H1 (cell line): ENCODE data around the gene ARHGEF38.

Source experiments
- BACH1 ChIP-seq: IDR thresholded peaks from 2 replicates; pipeline ENCODE4 v1.6.1; 2012; ENCODE audit warnings: low read length, improper control_type of control experiment
- EZH2 ChIP-seq: fragments of 200-600 bp; sonication (generic); IDR thresholded peaks from 2 replicates; pipeline ENCODE4 v1.7.1; 2012; ENCODE audit warnings: low read depth, mild to moderate bottlenecking, moderate library complexity, low read length, inconsistent platforms; ENCODE audit not compliant: severe bottlenecking
- POLR2A ChIP-seq, 2 experiments: IDR thresholded peaks; 1 replicate in 1 of 2; 2 replicates in 1 of 2; pipeline ENCODE4 v1.6.1; 2011; ENCODE audit warnings: low read depth in 2 of 2, low read length in 2 of 2, mild to moderate bottlenecking in 2 of 2; ENCODE audit errors: control extremely low read depth in 1 of 2
- RAD21 ChIP-seq, 2 experiments: IDR thresholded peaks in 1 of 2; conservative IDR thresholded peaks in 1 of 2; 2 replicates each; pipeline ENCODE4 v1.6.1; 2011; ENCODE audit warnings: low read depth in 2 of 2, low read length in 2 of 2, improper control_type of control experiment in 1 of 2, inconsistent platforms in 1 of 2, mild to moderate bottlenecking in 1 of 2, moderate library complexity in 1 of 2
- RBBP5 ChIP-seq: IDR thresholded peaks from 2 replicates; pipeline ENCODE4 v1.7.1; 2012; ENCODE audit warnings: low read depth, mild to moderate bottlenecking, inconsistent platforms, low read length, moderate library complexity, borderline replicate concordance
- RFX5 ChIP-seq: IDR thresholded peaks from 2 replicates; pipeline ENCODE4 v1.6.1; 2011; ENCODE audit warnings: low read depth, low read length, improper control_type of control experiment, borderline replicate concordance
- RXRA ChIP-seq: IDR thresholded peaks from 2 replicates; pipeline ENCODE4 v1.6.1; 2011; ENCODE audit warnings: low read depth, mild to moderate bottlenecking, low read length, moderate library complexity; ENCODE audit not compliant: insufficient read depth
- SP2 ChIP-seq: IDR thresholded peaks from 2 replicates; pipeline ENCODE4 v1.6.1; 2012; ENCODE audit warnings: mild to moderate bottlenecking, low read length, inconsistent platforms
- ZNF274 ChIP-seq: IDR thresholded peaks from 2 replicates; pipeline ENCODE4 v1.7.0; 2012; ENCODE audit warnings: low read length, borderline replicate concordance; ENCODE audit errors: extremely low read depth
- TF ChIP-seq, protein P1 (sequence below), 3 experiments: IDR thresholded peaks; 1 replicate in 2 of 3; 2 replicates in 1 of 3; pipeline versions ENCODE4 v1.5.1 to v1.6.1; 2011; ENCODE audit warnings: low read length in 3 of 3, mild to moderate bottlenecking in 3 of 3, inconsistent platforms in 2 of 3, low read depth in 1 of 3, moderate library complexity in 1 of 3; ENCODE audit not compliant: insufficient read depth in 1 of 3; ENCODE audit errors: control extremely low read depth in 1 of 3
- TF ChIP-seq, protein P2 (sequence below): IDR thresholded peaks from 2 replicates; pipeline ENCODE4 v1.6.1; 2012; ENCODE audit warnings: inconsistent platforms
- TF ChIP-seq, protein P3 (sequence below): IDR thresholded peaks from 2 replicates; pipeline ENCODE4 v1.6.1; 2012; ENCODE audit warnings: low read length, inconsistent platforms
- TF ChIP-seq, protein P4 (sequence below): IDR thresholded peaks from 2 replicates; pipeline ENCODE4 v1.6.1; 2012; ENCODE audit warnings: inconsistent platforms
- TF ChIP-seq, protein P5 (sequence below): IDR thresholded peaks from 2 replicates; pipeline ENCODE4 v1.6.1; 2011; ENCODE audit warnings: low read depth, mild to moderate bottlenecking, low read length; ENCODE audit not compliant: insufficient read depth

DNA sequence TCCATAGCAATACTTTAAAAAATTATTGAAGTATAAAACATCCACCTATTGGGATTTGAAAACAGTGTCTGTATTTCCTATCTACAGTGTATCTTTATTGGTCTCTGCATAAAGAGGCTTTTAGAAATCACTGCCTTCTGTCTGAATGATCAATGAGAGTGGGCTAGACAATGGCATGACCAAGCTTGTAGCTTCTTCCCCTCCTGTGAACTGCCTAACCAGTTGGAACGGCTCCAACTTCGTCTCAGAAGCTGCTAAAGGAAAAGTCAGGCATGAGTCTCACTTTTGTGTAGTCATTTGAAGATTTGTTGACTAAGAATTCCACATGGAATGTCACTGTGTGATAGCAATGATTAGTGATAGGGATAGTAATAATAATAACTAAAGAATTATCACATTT is 91.8 kb downstream of the ARHGEF38 start:
- TF ChIP-seq ZNF274 (no peak), RAD21 (IDR thresholded peaks at IDR 0.05 in 1 of 2, conservative IDR thresholded peaks at IDR 0.05 in 1 of 2; ENCODE audit: low read depth in 2 of 2, low read length in 2 of 2) (no peak), BACH1 (no peak), RBBP5 (no peak), POLR2A (IDR thresholded peaks at IDR 0.05; ENCODE audit: control extremely low read depth in 1 of 2, low read depth in 2 of 2, low read length in 2 of 2) (no peak), EZH2 (no peak), SP2 (no peak), RFX5 (no peak), RXRA (no peak)
- TF ChIP-seq, protein P1, sequence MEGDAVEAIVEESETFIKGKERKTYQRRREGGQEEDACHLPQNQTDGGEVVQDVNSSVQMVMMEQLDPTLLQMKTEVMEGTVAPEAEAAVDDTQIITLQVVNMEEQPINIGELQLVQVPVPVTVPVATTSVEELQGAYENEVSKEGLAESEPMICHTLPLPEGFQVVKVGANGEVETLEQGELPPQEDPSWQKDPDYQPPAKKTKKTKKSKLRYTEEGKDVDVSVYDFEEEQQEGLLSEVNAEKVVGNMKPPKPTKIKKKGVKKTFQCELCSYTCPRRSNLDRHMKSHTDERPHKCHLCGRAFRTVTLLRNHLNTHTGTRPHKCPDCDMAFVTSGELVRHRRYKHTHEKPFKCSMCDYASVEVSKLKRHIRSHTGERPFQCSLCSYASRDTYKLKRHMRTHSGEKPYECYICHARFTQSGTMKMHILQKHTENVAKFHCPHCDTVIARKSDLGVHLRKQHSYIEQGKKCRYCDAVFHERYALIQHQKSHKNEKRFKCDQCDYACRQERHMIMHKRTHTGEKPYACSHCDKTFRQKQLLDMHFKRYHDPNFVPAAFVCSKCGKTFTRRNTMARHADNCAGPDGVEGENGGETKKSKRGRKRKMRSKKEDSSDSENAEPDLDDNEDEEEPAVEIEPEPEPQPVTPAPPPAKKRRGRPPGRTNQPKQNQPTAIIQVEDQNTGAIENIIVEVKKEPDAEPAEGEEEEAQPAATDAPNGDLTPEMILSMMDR (IDR thresholded peaks at IDR 0.05; ENCODE audit: control extremely low read depth in 1 of 3, insufficient read depth in 1 of 3, low read depth in 1 of 3, low read length in 3 of 3), result no peak
- TF ChIP-seq, protein P2, sequence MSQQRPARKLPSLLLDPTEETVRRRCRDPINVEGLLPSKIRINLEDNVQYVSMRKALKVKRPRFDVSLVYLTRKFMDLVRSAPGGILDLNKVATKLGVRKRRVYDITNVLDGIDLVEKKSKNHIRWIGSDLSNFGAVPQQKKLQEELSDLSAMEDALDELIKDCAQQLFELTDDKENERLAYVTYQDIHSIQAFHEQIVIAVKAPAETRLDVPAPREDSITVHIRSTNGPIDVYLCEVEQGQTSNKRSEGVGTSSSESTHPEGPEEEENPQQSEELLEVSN, result no peak
- TF ChIP-seq, protein P3, sequence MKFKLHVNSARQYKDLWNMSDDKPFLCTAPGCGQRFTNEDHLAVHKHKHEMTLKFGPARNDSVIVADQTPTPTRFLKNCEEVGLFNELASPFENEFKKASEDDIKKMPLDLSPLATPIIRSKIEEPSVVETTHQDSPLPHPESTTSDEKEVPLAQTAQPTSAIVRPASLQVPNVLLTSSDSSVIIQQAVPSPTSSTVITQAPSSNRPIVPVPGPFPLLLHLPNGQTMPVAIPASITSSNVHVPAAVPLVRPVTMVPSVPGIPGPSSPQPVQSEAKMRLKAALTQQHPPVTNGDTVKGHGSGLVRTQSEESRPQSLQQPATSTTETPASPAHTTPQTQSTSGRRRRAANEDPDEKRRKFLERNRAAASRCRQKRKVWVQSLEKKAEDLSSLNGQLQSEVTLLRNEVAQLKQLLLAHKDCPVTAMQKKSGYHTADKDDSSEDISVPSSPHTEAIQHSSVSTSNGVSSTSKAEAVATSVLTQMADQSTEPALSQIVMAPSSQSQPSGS, result no peak
- TF ChIP-seq, protein P4, sequence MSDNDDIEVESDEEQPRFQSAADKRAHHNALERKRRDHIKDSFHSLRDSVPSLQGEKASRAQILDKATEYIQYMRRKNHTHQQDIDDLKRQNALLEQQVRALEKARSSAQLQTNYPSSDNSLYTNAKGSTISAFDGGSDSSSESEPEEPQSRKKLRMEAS, result no peak
- TF ChIP-seq, protein P5, sequence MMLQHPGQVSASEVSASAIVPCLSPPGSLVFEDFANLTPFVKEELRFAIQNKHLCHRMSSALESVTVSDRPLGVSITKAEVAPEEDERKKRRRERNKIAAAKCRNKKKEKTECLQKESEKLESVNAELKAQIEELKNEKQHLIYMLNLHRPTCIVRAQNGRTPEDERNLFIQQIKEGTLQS, result no peak
